Upper lobe of right lung (tissue), 1 donor: ENCODE measurements around the gene CCR5AS.
"Not testable (repeated sequence)": the region's sequence is repeated elsewhere in the genome, so short reads cannot be mapped to it uniquely, and the experiment has no call there.

Experiments
- ATAC-seq: fragments of 200-7000 bp; cut with Tn5 transposase; one replicate; pipeline ENCODE4 v1.9.1; 2020; ENCODE audit warnings: mild to moderate bottlenecking, moderate library complexity
- DNase-seq: peaks from one replicate; pipeline ENCODE4 v3.0.0-alpha.2; 2020
- H3K27ac ChIP-seq: fragments of 200-600 bp; one replicate; pipeline ENCODE4 v1.8.0; 2022
- H3K27me3 ChIP-seq: fragments of 200-600 bp; one replicate; pipeline ENCODE4 v1.8.0; 2022; ENCODE audit warnings: mild to moderate bottlenecking
- H3K36me3 ChIP-seq: fragments of 200-600 bp; one replicate; pipeline ENCODE4 v1.8.0; 2022
- H3K4me1 ChIP-seq: fragments of 200-600 bp; one replicate; pipeline ENCODE4 v1.8.0; 2022
- H3K4me3 ChIP-seq: fragments of 200-600 bp; one replicate; pipeline ENCODE4 v1.8.0; 2022; ENCODE audit warnings: mild to moderate bottlenecking
- H3K9me3 ChIP-seq: fragments of 200-600 bp; one replicate; pipeline ENCODE4 v1.8.0; 2022
- intact Hi-C: fragments of 100-400 bp; cut with DNase I; formaldehyde crosslinking; loops from one replicate; pipeline ENCODE4 v1.11.0; 2022
- TF ChIP-seq, protein P1 (sequence below): fragments of 200-600 bp; IDR thresholded peaks from one replicate; pipeline ENCODE4 v1.8.0; 2022; ENCODE audit warnings: antibody characterized with exemption
- donor health status: DM: no; HTN: yes; CAD: no; lungs with severe emphysema.

CCR5AS gene

DNA sequence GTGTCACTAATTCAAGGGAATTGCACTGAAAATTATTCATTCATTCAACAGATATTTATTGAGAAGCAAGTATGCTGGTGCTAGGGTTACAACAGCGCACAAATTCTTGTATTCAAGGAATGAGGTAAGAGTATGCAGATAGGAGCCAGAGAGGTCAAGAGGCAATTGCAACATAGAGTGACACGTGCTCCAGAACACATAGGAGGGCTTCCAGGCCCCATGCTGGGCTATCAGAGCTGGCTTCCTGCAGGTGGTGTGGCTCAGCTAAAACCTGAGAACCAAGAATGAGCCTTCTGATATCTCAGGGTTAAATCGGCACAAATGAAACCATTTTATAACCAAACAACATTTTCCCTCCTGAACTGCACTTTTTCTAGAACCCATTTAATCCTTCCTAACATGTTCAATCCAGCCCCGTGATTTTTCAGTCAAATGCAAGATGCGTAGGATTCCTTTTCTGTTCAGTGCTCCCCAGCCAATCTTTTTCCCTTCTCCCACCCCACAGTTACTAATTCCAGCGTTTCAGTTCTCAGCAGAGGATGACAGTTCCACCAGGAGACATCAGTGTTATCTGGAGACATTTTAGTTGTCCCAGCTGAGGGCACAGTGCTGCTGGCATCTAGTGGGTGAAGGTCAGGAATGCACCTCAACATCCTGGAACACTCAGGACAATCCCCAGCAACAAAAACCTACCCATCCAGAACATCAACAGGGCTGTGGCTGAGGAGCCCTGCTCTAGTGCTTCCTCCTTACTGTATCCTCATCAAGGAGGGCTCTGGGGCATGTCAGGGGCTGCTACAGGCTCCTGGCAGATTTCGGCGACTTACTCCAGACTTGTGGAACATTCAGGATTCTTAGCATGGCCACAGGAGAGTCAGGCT, 13.1 kb downstream of the CCR5AS start:
- Histone ChIP-seq H3K36me3 (no peaks in the 10 kb centered on the region), H3K9me3 (no peaks in the 10 kb centered on the region), H3K4me3 (no peak overlapping the region), H3K4me1 (peaks cover 48% of the 10 kb centered on the region), H3K27ac (no peak overlapping the region), H3K27me3 (no peaks in the 10 kb centered on the region)
- no peak for DNase-seq
- TF ChIP-seq, protein P1, sequence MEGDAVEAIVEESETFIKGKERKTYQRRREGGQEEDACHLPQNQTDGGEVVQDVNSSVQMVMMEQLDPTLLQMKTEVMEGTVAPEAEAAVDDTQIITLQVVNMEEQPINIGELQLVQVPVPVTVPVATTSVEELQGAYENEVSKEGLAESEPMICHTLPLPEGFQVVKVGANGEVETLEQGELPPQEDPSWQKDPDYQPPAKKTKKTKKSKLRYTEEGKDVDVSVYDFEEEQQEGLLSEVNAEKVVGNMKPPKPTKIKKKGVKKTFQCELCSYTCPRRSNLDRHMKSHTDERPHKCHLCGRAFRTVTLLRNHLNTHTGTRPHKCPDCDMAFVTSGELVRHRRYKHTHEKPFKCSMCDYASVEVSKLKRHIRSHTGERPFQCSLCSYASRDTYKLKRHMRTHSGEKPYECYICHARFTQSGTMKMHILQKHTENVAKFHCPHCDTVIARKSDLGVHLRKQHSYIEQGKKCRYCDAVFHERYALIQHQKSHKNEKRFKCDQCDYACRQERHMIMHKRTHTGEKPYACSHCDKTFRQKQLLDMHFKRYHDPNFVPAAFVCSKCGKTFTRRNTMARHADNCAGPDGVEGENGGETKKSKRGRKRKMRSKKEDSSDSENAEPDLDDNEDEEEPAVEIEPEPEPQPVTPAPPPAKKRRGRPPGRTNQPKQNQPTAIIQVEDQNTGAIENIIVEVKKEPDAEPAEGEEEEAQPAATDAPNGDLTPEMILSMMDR = no peak
- peak; percentile 76 for ATAC-seq
- intact Hi-C loops = no loop called here

DNA sequence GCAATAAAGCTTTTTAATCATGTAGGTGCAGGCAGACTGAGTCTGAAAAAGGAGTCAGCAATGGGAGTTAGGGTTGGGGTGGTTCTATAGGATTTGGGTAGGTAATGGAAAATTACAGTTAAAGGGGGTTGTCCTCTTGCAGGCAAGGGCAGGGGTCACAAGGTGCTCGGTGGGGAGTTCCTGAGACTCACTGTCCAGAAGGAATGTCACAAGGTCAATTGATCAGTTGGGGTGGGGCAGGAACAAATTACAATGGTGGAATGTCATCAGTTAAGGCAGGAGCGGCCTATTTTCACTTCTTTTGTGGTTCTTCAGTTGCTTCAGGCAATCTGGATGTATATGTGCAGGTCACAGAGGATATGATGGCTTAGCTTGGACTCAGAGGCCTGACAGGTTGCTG, 13.9 kb downstream of the CCR5AS start:
- DNase-seq (no peak), ATAC-seq (no peak)
- Histone ChIP-seq H3K27me3 (no peaks in the 10 kb centered on the region), H3K27ac (no peak overlapping the region), H3K4me3 (no peak overlapping the region), H3K9me3 (no peaks in the 10 kb centered on the region), H3K36me3 (no peaks in the 10 kb centered on the region), H3K4me1 (peaks cover 47% of the 10 kb centered on the region)
- intact Hi-C loops = no loop called here
- TF ChIP-seq, protein P1 = no peak

DNA sequence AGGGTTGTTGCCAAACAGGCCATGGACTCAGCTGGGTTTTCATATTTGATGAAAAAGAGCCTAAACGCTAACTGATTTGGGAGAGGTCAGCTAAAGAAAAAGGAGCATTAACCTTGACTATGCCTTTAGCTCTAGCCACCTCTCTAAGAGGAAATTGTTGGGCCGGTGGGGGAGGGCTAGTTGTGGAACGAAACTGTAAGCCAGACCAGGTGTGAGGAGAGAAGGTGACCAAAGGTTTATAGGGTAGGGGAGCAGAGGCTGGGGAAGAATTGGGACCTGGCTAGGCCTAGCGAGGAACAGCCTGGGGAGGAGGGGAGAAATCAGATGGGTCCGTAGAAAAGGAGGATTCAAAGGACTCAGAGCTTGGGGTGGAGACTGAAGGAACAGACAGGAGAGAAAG, 15.3 kb downstream of the CCR5AS start:
- ATAC-seq, intact Hi-C loops, DNase-seq, H3K9me3 ChIP-seq, H3K27ac ChIP-seq, H3K4me3 ChIP-seq, H3K36me3 ChIP-seq, H3K27me3 ChIP-seq: not testable (repeated sequence)
- H3K4me1 ChIP-seq = peaks cover 36% of the 10 kb centered on the region

DNA sequence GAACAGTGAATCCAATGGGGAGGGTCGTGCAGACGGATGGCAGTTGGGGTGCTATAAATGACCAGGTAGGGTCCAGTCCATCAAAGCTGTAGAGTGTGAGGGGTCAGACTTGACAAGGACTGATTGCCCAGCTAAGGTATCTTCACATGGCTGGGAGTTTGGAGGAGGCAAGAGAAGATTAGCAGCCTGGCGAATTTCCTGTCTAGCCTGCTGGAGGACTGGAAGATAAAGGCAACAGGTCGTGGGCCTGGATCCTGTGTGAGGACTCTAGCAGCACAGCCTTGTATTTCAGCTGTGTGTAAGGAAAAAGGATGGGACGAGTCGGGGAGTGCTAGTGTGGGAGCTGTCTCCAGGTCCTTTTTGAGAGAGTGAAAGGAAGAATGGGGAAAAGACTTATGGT, 17.6 kb downstream of the CCR5AS start:
- Histone ChIP-seq H3K36me3 (no peaks in the 10 kb centered on the region), H3K4me3 (no peak overlapping the region), H3K27me3 (no peaks in the 10 kb centered on the region), H3K27ac (no peak overlapping the region), H3K9me3 (no peaks in the 10 kb centered on the region), H3K4me1 (peaks cover 15% of the 10 kb centered on the region)
- intact Hi-C loops = no loop called here
- ATAC-seq (no peak), DNase-seq (no peak)
- TF ChIP-seq, protein P1 = no peak

DNA sequence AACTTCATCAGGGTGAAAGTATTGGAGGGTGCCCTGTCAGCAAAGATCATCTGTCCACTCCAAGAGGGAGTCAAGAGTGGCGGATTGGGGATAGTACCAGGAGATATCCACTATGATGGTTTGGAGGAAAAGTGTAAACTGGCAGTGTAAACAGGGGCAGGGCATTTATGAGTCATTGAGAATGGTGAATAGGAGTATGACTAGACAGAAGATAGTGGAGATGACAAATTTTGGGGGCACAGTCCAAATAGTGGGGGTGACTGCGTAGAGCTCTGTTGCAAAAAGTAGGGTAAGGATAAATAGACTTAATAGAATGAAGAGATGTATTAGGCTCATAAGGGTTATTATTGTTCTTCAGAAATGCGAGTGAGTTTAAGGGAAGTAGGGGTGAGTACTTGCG, 18.0 kb downstream of the CCR5AS start:
- DNase-seq, H3K27me3 ChIP-seq, H3K36me3 ChIP-seq, H3K27ac ChIP-seq, H3K4me3 ChIP-seq, intact Hi-C loops, ATAC-seq, H3K9me3 ChIP-seq: not testable (repeated sequence)
- H3K4me1 ChIP-seq = peaks cover 13% of the 10 kb centered on the region

DNA sequence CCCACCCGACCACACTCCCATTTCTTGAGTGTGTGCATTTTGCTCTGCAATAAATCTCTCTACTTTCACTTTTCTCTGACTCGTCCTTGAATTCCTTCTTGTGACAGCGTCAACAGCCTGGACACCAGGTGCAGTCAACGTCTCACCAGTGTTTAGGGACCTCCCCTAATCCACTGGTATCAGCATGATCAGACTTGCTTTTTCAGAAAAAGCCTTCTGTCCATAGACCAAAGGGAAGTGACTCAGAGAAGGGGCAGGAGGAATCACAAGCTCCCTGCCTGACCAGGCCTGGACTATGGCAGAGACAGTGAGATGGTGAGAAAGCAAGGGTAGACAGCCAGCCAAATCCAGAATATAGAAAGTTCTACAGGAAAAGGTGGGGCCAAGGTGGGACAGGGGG, 20.7 kb downstream of the CCR5AS start:
- Histone ChIP-seq H3K36me3 (no peaks in the 10 kb centered on the region), H3K9me3 (no peaks in the 10 kb centered on the region), H3K4me3 (no peak overlapping the region), H3K27ac (no peak overlapping the region), H3K4me1 (peaks cover 21% of the 10 kb centered on the region), H3K27me3 (no peaks in the 10 kb centered on the region)
- ATAC-seq (peak; percentile 82), DNase-seq (no peak)
- TF ChIP-seq, protein P1 = no peak
- intact Hi-C loops = no loop called here
